RWPE2 (cell line): ENCODE measurements around the gene CWC15.
"Not testable (repeated sequence)": the region's sequence is repeated elsewhere in the genome, so short reads cannot be mapped to it uniquely, and the experiment has no call there.

Experiments
- ATAC-seq: fragments of 200-7000 bp; cut with Tn5 transposase; 3 replicates; pipeline ENCODE4 v1.9.1; 2021; ENCODE audit warnings: low read depth
- DNase-seq: peaks from one replicate; pipeline ENCODE4 v3.0.0-alpha.2; 2020; ENCODE audit warnings: low spot score
- H3K27ac ChIP-seq: fragments of 450-650 bp; 2 replicates; pipeline ENCODE4 v1.5.1; 2017; ENCODE audit warnings: mild to moderate bottlenecking; ENCODE audit not compliant: poor library complexity, severe bottlenecking
- H3K27me3 ChIP-seq: fragments of 250-450 bp; sonication (Bioruptor Pico); 2 replicates; pipeline ENCODE4 v1.5.1; 2021; ENCODE audit warnings: mild to moderate bottlenecking, moderate library complexity; ENCODE audit not compliant: insufficient read depth, poor library complexity, severe bottlenecking
- H3K36me3 ChIP-seq: fragments of 250-450 bp; sonication (Bioruptor Pico); 2 replicates; pipeline ENCODE4 v1.5.1; 2020; ENCODE audit warnings: low read depth, mild to moderate bottlenecking, moderate library complexity
- H3K4me1 ChIP-seq: fragments of 250-450 bp; sonication (Bioruptor Pico); 2 replicates; pipeline ENCODE4 v1.5.1; 2021; ENCODE audit warnings: mild to moderate bottlenecking, moderate library complexity; ENCODE audit not compliant: insufficient read depth, poor library complexity, severe bottlenecking
- H3K4me3 ChIP-seq: fragments of 250-450 bp; sonication (Bioruptor Pico); 2 replicates; pipeline ENCODE4 v1.5.1; 2021; ENCODE audit warnings: mild to moderate bottlenecking, moderate library complexity; ENCODE audit not compliant: severe bottlenecking
- H3K9me3 ChIP-seq: fragments of 250-450 bp; sonication (Bioruptor Pico); 2 replicates; pipeline ENCODE4 v1.5.1; 2021; ENCODE audit warnings: mild to moderate bottlenecking, moderate library complexity; ENCODE audit not compliant: severe bottlenecking
- TF ChIP-seq, protein P1 (sequence below): fragments of 450-650 bp; IDR thresholded peaks from one replicate; pipeline ENCODE4 v1.5.1; 2017; ENCODE audit warnings: mild to moderate bottlenecking, moderate library complexity; ENCODE audit not compliant: poor library complexity, severe bottlenecking

Gene CWC15

DNA sequence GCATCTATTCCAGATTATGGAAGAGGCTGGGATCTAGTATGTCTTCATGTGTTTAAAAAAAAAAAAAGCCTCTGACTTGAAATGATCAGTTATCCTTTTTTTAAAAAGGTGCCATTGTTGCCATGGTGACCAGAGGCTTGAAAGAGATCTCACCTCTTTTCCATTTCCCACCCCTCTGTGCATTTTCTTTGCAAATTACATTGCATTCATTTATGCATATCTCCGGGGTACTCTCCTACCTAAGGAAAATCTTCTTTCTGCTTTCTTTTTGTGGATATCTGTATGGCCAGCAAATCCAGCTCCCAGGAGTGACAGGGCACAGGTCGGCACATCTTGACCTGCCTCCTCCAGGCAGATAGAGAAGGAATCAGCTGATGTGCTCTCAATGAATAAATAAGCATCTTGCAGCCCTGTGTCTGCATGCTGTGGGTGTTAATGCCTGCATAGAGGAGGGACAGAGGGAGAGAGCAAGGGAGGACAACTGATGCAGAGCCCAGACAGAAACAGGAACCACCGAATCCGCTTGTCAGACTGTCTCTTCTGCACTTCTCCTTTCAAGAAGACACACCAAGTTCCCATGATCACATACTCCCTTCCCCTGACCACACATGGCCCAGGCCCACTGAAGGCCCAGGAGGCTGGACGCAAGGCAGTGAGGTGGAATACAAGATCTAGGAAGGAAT is 50.9 kb downstream of the CWC15 start:
- DNase-seq (no peak), ATAC-seq (no peak)
- H3K9me3 ChIP-seq = no peaks in the 10 kb centered on the region
- TF ChIP-seq, protein P1, sequence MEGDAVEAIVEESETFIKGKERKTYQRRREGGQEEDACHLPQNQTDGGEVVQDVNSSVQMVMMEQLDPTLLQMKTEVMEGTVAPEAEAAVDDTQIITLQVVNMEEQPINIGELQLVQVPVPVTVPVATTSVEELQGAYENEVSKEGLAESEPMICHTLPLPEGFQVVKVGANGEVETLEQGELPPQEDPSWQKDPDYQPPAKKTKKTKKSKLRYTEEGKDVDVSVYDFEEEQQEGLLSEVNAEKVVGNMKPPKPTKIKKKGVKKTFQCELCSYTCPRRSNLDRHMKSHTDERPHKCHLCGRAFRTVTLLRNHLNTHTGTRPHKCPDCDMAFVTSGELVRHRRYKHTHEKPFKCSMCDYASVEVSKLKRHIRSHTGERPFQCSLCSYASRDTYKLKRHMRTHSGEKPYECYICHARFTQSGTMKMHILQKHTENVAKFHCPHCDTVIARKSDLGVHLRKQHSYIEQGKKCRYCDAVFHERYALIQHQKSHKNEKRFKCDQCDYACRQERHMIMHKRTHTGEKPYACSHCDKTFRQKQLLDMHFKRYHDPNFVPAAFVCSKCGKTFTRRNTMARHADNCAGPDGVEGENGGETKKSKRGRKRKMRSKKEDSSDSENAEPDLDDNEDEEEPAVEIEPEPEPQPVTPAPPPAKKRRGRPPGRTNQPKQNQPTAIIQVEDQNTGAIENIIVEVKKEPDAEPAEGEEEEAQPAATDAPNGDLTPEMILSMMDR = no peak
- H3K36me3 ChIP-seq = no peaks in the 10 kb centered on the region
- H3K4me3 ChIP-seq = no peak overlapping the region
- H3K27ac ChIP-seq = no peak overlapping the region
- no peaks in the 10 kb centered on the region for H3K27me3 ChIP-seq
- H3K4me1 ChIP-seq = no peaks in the 10 kb centered on the region

- Histone ChIP-seq H3K27ac (no peak overlapping the region), H3K4me3 (no peak overlapping the region), H3K9me3 (no peaks in the 10 kb centered on the region), H3K27me3 (no peaks in the 10 kb centered on the region), H3K4me1 (no peaks in the 10 kb centered on the region), H3K36me3 (no peaks in the 10 kb centered on the region)
- ATAC-seq (no peak), DNase-seq (no peak)
- TF ChIP-seq, protein P1 = no peak
Observed at GRCh38 chr11:94920311-94920710, 53.0 kb downstream of the CWC15 start.

GRCh38 chr11:94913718-94914394 is 59.5 kb downstream of the CWC15 start:
- not testable (repeated sequence) for ATAC-seq, H3K9me3 ChIP-seq, H3K27ac ChIP-seq, H3K4me1 ChIP-seq, H3K4me3 ChIP-seq, H3K27me3 ChIP-seq, H3K36me3 ChIP-seq, DNase-seq

DNA sequence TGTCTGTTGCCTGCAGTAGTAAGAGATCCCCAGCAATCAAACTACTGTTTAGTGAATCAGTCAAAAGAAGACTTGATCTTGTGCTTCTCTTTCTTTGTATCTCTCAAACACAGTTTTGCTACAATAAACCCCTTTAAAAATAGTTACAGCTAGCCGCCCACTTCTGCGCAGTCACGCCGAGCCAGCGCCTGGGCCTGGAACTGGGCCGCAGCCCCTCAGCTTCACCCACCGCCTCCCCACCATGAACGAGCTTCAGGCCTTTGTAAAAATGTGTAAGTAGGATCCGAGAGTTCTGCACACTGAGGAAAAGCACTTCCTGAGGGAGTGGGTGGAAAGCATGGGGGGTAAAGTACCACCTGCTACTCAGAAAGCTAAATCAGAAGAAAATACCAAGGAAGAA is 60.5 kb downstream of the CWC15 start:
- Histone ChIP-seq H3K9me3 (no peaks in the 10 kb centered on the region), H3K4me3 (no peak overlapping the region), H3K27me3 (no peaks in the 10 kb centered on the region), H3K27ac (no peak overlapping the region), H3K36me3 (no peaks in the 10 kb centered on the region), H3K4me1 (no peaks in the 10 kb centered on the region)
- no peak for ATAC-seq
- no peak for DNase-seq
- TF ChIP-seq, protein P1 = no peak
